ENCODE measurements around the gene EML4. TPM values are rescaled to one million over a fixed set of nuclear protein-coding genes. Genes with fewer than 3 reads are reported as not detected.
A peak's percentile ranks its signal among the peaks of the same experiment; 100 is the strongest.

Gene EML4
- total RNA-seq, 1 donor from 2014 or later = 117 TPM

GRCh38 chr2:42168459-42169099, 574 bp upstream of the EML4 start:
- Mint-ChIP-seq H3K27ac (peak overlapping the region; percentile 61), H3K4me3 (no peak overlapping the region), H3K9me3 (no peaks in the 10 kb centered on the region), H3K36me3 (no peaks in the 10 kb centered on the region), H3K4me1 (ENCODE audit: unreplicated experiment) (peaks cover 16% of the 10 kb centered on the region), H3K27me3 (no peaks in the 10 kb centered on the region)
- DNase-seq (ENCODE audit: extremely low spot score, unreplicated experiment) = no peak
- TF ChIP-seq CTCF (conservative IDR thresholded peaks at IDR 0.05) = no peak

- no peak overlapping the region for H3K27ac Mint-ChIP-seq
- no peak for DNase-seq (ENCODE audit: extremely low spot score, unreplicated experiment)
- H3K4me1 Mint-ChIP-seq (ENCODE audit: unreplicated experiment) = peaks cover 9% of the 10 kb centered on the region
- H3K4me3 Mint-ChIP-seq = no peak overlapping the region
- H3K9me3 Mint-ChIP-seq = no peaks in the 10 kb centered on the region
- no peak for TF ChIP-seq CTCF (conservative IDR thresholded peaks at IDR 0.05)
- no peaks in the 10 kb centered on the region for H3K36me3 Mint-ChIP-seq
- no peaks in the 10 kb centered on the region for H3K27me3 Mint-ChIP-seq
These were observed 845 bp downstream of the EML4 start for GRCh38 chr2:42169874-42170521.

- Mint-ChIP-seq H3K36me3 (no peaks in the 10 kb centered on the region), H3K9me3 (no peaks in the 10 kb centered on the region), H3K4me3 (no peak overlapping the region), H3K27ac (no peak overlapping the region), H3K27me3 (no peaks in the 10 kb centered on the region), H3K4me1 (ENCODE audit: unreplicated experiment) (peaks cover 10% of the 10 kb centered on the region)
- no peak for TF ChIP-seq CTCF (conservative IDR thresholded peaks at IDR 0.05)
- no peak for DNase-seq (ENCODE audit: extremely low spot score, unreplicated experiment)
These were observed 1.7 kb downstream of the EML4 start for GRCh38 chr2:42170619-42171395.

GRCh38 chr2:42171396-42171980, 2.3 kb downstream of the EML4 start:
- no peaks in the 10 kb centered on the region for H3K9me3 Mint-ChIP-seq
- H3K27ac Mint-ChIP-seq = no peak overlapping the region
- no peaks in the 10 kb centered on the region for H3K27me3 Mint-ChIP-seq
- peaks cover 16% of the 10 kb centered on the region for H3K4me1 Mint-ChIP-seq (ENCODE audit: unreplicated experiment)
- no peak for TF ChIP-seq CTCF (conservative IDR thresholded peaks at IDR 0.05)
- no peak for DNase-seq (ENCODE audit: extremely low spot score, unreplicated experiment)
- no peak overlapping the region for H3K4me3 Mint-ChIP-seq
- peaks cover 6% of the 10 kb centered on the region for H3K36me3 Mint-ChIP-seq

GRCh38 chr2:42172020-42172419, 2.9 kb downstream of the EML4 start:
- DNase-seq (ENCODE audit: extremely low spot score, unreplicated experiment) = no peak
- peaks cover 16% of the 10 kb centered on the region for H3K4me1 Mint-ChIP-seq (ENCODE audit: unreplicated experiment)
- H3K4me3 Mint-ChIP-seq = no peak overlapping the region
- no peaks in the 10 kb centered on the region for H3K9me3 Mint-ChIP-seq
- no peak for TF ChIP-seq CTCF (conservative IDR thresholded peaks at IDR 0.05)
- H3K36me3 Mint-ChIP-seq = peaks cover 7% of the 10 kb centered on the region
- no peak overlapping the region for H3K27ac Mint-ChIP-seq
- H3K27me3 Mint-ChIP-seq = no peaks in the 10 kb centered on the region

All from type B pancreatic cell (in vitro differentiated cells).